Measurements from ENCODE around the gene UBE2I.

- TF ChIP-seq CTCF (IDR thresholded peaks at IDR 0.05; ENCODE audit: borderline replicate concordance, extremely low read depth, low read length, poor library complexity, severe bottlenecking) (no peak), EZH2 (IDR thresholded peaks at IDR 0.05; ENCODE audit: borderline replicate concordance, low read depth, low read length, severe bottlenecking) (no peak)
These were observed 48.1 kb upstream of the UBE2I start for GRCh38 chr16:1261131-1261892.
